HG02763 (cell line): ENCODE measurements around the gene AZU1.
"Not testable (repeated sequence)": the region's sequence is repeated elsewhere in the genome, so short reads cannot be mapped to it uniquely, and the experiment has no call there.

ENCODE experiments used
- ATAC-seq: cut with Tn5 transposase; IDR thresholded peaks from one replicate; pipeline ENCODE4 v1.9.1; 2021; ENCODE audit warnings: mild to moderate bottlenecking, moderate library complexity; ENCODE audit not compliant: unreplicated experiment

The AZU1 gene

GRCh38 chr19:852136-853013 lies 24.7 kb downstream of the AZU1 start, which contains the start of gene ELANE:
Gene ELANE, plus strand, starts transcription at chr19:852303. Its CDS starts 26 bp downstream, at chr19:852329.
- ATAC-seq = no peak

GRCh38 chr19:853014-853585 lies 25.5 kb downstream of the AZU1 start:
- ATAC-seq = no peak

GRCh38 chr19:853614-854220 lies 26.1 kb downstream of the AZU1 start:
- not testable (repeated sequence) for ATAC-seq

GRCh38 chr19:854549-854948 lies 26.9 kb downstream of the AZU1 start:
- ATAC-seq = no peak

GRCh38 chr19:855142-855541 lies 27.5 kb downstream of the AZU1 start:
- no peak for ATAC-seq

- no peak for ATAC-seq
Measured at GRCh38 chr19:855566-856120, 28.0 kb downstream of the AZU1 start.

- ATAC-seq = no peak
Measured at GRCh38 chr19:858284-858683, 30.6 kb downstream of the AZU1 start.

- no peak for ATAC-seq
Measured at GRCh38 chr19:858868-859843, 31.5 kb downstream of the AZU1 start, which contains the start of gene CFD. Gene CFD, plus strand, starts transcription at chr19:859664. Its CDS starts 26 bp downstream, at chr19:859690.

GRCh38 chr19:861141-861755 lies 33.6 kb downstream of the AZU1 start:
- ATAC-seq = no peak

GRCh38 chr19:861756-862580 lies 34.3 kb downstream of the AZU1 start:
- no peak for ATAC-seq

GRCh38 chr19:862581-863314 lies 35.1 kb downstream of the AZU1 start:
- ATAC-seq = no peak

- ATAC-seq = no peak
Measured at GRCh38 chr19:863315-863620, 35.6 kb downstream of the AZU1 start.

GRCh38 chr19:866769-867300 lies 39.2 kb downstream of the AZU1 start:
- ATAC-seq = no peak

- no peak for ATAC-seq
Measured at GRCh38 chr19:867301-867793, 39.7 kb downstream of the AZU1 start.

GRCh38 chr19:867855-868457 lies 40.3 kb downstream of the AZU1 start:
- ATAC-seq = no peak

- ATAC-seq = no peak
Measured at GRCh38 chr19:868458-869244, 41.0 kb downstream of the AZU1 start.
